ENCODE data around the gene CAAP1. TPM values are rescaled to one million over a fixed set of nuclear protein-coding genes. Genes with fewer than 3 reads are reported as not detected.

CAAP1 gene
- total RNA-seq, 1 experiment from 2014 or later, result 24.1 TPM

GRCh38 chr9:26870292-26870691 lies 22.3 kb downstream of the CAAP1 start:
- ChIA-PET CTCF (no interaction called here), POLR2A (ENCODE audit: unreplicated experiment) (no interaction called here)
- H3K9me2 ChIP-seq (replicated peaks; ENCODE audit: low read length), result no peaks in the 10 kb centered on the region
- no peak overlapping the region for H3K9ac ChIP-seq (ENCODE audit: low read length)
- H3K27ac ChIP-seq (ENCODE audit: low read length), result no peak overlapping the region
- H3K36me3 ChIP-seq (ENCODE audit: low read depth, low read length), result no peaks in the 10 kb centered on the region
- BruUV-seq (replicated peaks), result no TSS peak
- no peaks in the 10 kb centered on the region for H4K20me1 ChIP-seq (ENCODE audit: low read length)
- no peaks in the 10 kb centered on the region for H3K4me1 ChIP-seq (ENCODE audit: insufficient read depth, low read length)
- TF ChIP-seq EZH2phosphoT487 (IDR thresholded peaks at IDR 0.05; ENCODE audit: borderline replicate concordance, low read length), result no peak
- TF ChIP-seq, protein P1, sequence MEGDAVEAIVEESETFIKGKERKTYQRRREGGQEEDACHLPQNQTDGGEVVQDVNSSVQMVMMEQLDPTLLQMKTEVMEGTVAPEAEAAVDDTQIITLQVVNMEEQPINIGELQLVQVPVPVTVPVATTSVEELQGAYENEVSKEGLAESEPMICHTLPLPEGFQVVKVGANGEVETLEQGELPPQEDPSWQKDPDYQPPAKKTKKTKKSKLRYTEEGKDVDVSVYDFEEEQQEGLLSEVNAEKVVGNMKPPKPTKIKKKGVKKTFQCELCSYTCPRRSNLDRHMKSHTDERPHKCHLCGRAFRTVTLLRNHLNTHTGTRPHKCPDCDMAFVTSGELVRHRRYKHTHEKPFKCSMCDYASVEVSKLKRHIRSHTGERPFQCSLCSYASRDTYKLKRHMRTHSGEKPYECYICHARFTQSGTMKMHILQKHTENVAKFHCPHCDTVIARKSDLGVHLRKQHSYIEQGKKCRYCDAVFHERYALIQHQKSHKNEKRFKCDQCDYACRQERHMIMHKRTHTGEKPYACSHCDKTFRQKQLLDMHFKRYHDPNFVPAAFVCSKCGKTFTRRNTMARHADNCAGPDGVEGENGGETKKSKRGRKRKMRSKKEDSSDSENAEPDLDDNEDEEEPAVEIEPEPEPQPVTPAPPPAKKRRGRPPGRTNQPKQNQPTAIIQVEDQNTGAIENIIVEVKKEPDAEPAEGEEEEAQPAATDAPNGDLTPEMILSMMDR (conservative IDR thresholded peaks at IDR 0.05; ENCODE audit: low read depth, low read length), result no peak
- TF ChIP-seq EZH2 (IDR thresholded peaks at IDR 0.05; ENCODE audit: low read length, unreplicated experiment), result no peak
- H3K4me2 ChIP-seq (ENCODE audit: low read length), result no peak overlapping the region
- intact Hi-C loops (cut with micrococcal nuclease), result no loop called here
- no peak overlapping the region for H3K4me3 ChIP-seq (ENCODE audit: low read length)
- ATAC-seq, result no peak
- no peak overlapping the region for H2AFZ ChIP-seq (ENCODE audit: low read length)
- H3K27me3 ChIP-seq (ENCODE audit: low read length), result no peaks in the 10 kb centered on the region
- no peaks in the 10 kb centered on the region for H3K9me3 ChIP-seq (ENCODE audit: low read length)
- DNase-seq, result peak; percentile 26
- H3K79me2 ChIP-seq (ENCODE audit: low read length), result no peaks in the 10 kb centered on the region
- H3F3A ChIP-seq (ENCODE audit: low read length, unreplicated experiment), result no peaks in the 10 kb centered on the region

- ChIA-PET CTCF (no interaction called here), POLR2A (ENCODE audit: unreplicated experiment) (no interaction called here)
- no peak for TF ChIP-seq EZH2 (IDR thresholded peaks at IDR 0.05; ENCODE audit: low read length, unreplicated experiment)
- no peak for TF ChIP-seq EZH2phosphoT487 (IDR thresholded peaks at IDR 0.05; ENCODE audit: borderline replicate concordance, low read length)
- TF ChIP-seq, protein P1 (conservative IDR thresholded peaks at IDR 0.05; ENCODE audit: low read depth, low read length), result peak; percentile 52
- Histone ChIP-seq H3K4me3 (ENCODE audit: low read length) (no peak overlapping the region), H3K36me3 (ENCODE audit: low read depth, low read length) (no peaks in the 10 kb centered on the region), H4K20me1 (ENCODE audit: low read length) (no peaks in the 10 kb centered on the region), H2AFZ (ENCODE audit: low read length) (no peak overlapping the region), H3K9me3 (ENCODE audit: low read length) (no peaks in the 10 kb centered on the region), H3K27me3 (ENCODE audit: low read length) (no peaks in the 10 kb centered on the region), H3K79me2 (ENCODE audit: low read length) (no peaks in the 10 kb centered on the region), H3K9me2 (replicated peaks; ENCODE audit: low read length) (no peaks in the 10 kb centered on the region), H3K4me1 (ENCODE audit: insufficient read depth, low read length) (no peaks in the 10 kb centered on the region), H3K4me2 (ENCODE audit: low read length) (no peak overlapping the region), H3K27ac (ENCODE audit: low read length) (no peak overlapping the region), H3F3A (ENCODE audit: low read length, unreplicated experiment) (no peaks in the 10 kb centered on the region), H3K9ac (ENCODE audit: low read length) (no peak overlapping the region)
- ATAC-seq (no peak), DNase-seq (peak; percentile 14)
- intact Hi-C loops (cut with micrococcal nuclease), result no loop called here
- no TSS peak for BruUV-seq (replicated peaks)
Measured at GRCh38 chr9:26863074-26863473, 29.5 kb downstream of the CAAP1 start.

GRCh38 chr9:26856413-26857032 lies 36.1 kb downstream of the CAAP1 start:
- ATAC-seq (peak; percentile 55), DNase-seq (peak; percentile 69)
- Histone ChIP-seq H3K27me3 (ENCODE audit: low read length) (no peaks in the 10 kb centered on the region), H3K4me3 (ENCODE audit: low read length) (no peak overlapping the region), H3K4me1 (ENCODE audit: insufficient read depth, low read length) (no peaks in the 10 kb centered on the region), H3K9me2 (replicated peaks; ENCODE audit: low read length) (no peaks in the 10 kb centered on the region), H3K9me3 (ENCODE audit: low read length) (no peaks in the 10 kb centered on the region), H2AFZ (ENCODE audit: low read length) (no peak overlapping the region), H3K4me2 (ENCODE audit: low read length) (no peak overlapping the region), H3K27ac (ENCODE audit: low read length) (no peak overlapping the region), H3K9ac (ENCODE audit: low read length) (no peak overlapping the region), H3F3A (ENCODE audit: low read length, unreplicated experiment) (no peaks in the 10 kb centered on the region), H4K20me1 (ENCODE audit: low read length) (no peaks in the 10 kb centered on the region), H3K36me3 (ENCODE audit: low read depth, low read length) (no peaks in the 10 kb centered on the region; the same call in 1 of the 2 replicates), H3K79me2 (ENCODE audit: low read length) (no peaks in the 10 kb centered on the region)
- BruUV-seq (replicated peaks), result no TSS peak
- intact Hi-C loops (cut with micrococcal nuclease), result loop anchor here (1.0 kb wide), 1 partner anchor 112 kb away; no protein-coding TSS in a partner anchor
- ChIA-PET CTCF (no interaction called here), POLR2A (ENCODE audit: unreplicated experiment) (no interaction called here)
- TF ChIP-seq EZH2 (IDR thresholded peaks at IDR 0.05; ENCODE audit: low read length, unreplicated experiment), result no peak
- no peak for TF ChIP-seq EZH2phosphoT487 (IDR thresholded peaks at IDR 0.05; ENCODE audit: borderline replicate concordance, low read length)
- TF ChIP-seq, protein P1 (conservative IDR thresholded peaks at IDR 0.05; ENCODE audit: low read depth, low read length), result peak; percentile 75
